GM12891 (cell line): Measurements from ENCODE around the gene EPHA10.
"Not testable (repeated sequence)": the region's sequence is repeated elsewhere in the genome, so short reads cannot be mapped to it uniquely, and the experiment has no call there.

Experiments
- DNase-seq: peaks from one replicate; pipeline ENCODE4 v3.0.0; 2011; ENCODE audit warnings: low spot score; ENCODE audit not compliant: insufficient read length
- FAIRE-seq: peaks from 2 replicates; lab custom pipeline; 2011; peaks lifted over from hg19 to GRCh38; lab: Jason Lieb, UNC
- PAX5 ChIP-seq: IDR thresholded peaks from 2 replicates; pipeline ENCODE4 v1.6.1; 2011; ENCODE audit warnings: low read length, moderate library complexity, mild to moderate bottlenecking; ENCODE audit not compliant: insufficient read depth, severe bottlenecking
- POLR2A ChIP-seq: IDR thresholded peaks from 2 replicates; pipeline ENCODE4 v1.6.1; 2011; ENCODE audit warnings: low read depth, low read length, control low read depth
- POLR2AphosphoS5 ChIP-seq: IDR thresholded peaks from 2 replicates; pipeline ENCODE4 v1.6.1; 2011; ENCODE audit warnings: low read depth, low read length, control low read depth
- POU2F2 ChIP-seq: IDR thresholded peaks from 2 replicates; pipeline ENCODE4 v1.6.1; 2011; ENCODE audit warnings: low read depth, mild to moderate bottlenecking, control low read depth, low read length, moderate library complexity
- SPI1 ChIP-seq: IDR thresholded peaks from 2 replicates; pipeline ENCODE4 v1.6.1; 2011; ENCODE audit warnings: low read depth, low read length, control low read depth
- TAF1 ChIP-seq: IDR thresholded peaks from 2 replicates; pipeline ENCODE4 v1.6.1; 2011; ENCODE audit warnings: low read depth, low read length, control low read depth

Gene EPHA10

GRCh38 chr1:37797750-37798345 lies 32.9 kb upstream of the EPHA10 start:
- TF ChIP-seq TAF1 (no peak), PAX5 (no peak), POLR2A (no peak), SPI1 (no peak), POU2F2 (no peak), POLR2AphosphoS5 (no peak)
- no peak for DNase-seq
- no peak for FAIRE-seq

- peak; percentile 42 for DNase-seq
- TF ChIP-seq POLR2AphosphoS5 (no peak), SPI1 (no peak), POLR2A (no peak), PAX5 (no peak), TAF1 (no peak), POU2F2 (no peak)
- FAIRE-seq: peak; percentile 61
These were observed 30.6 kb upstream of the EPHA10 start for GRCh38 chr1:37795340-37796125.

- no peak for DNase-seq
- TF ChIP-seq TAF1 (no peak), SPI1 (no peak), POU2F2 (no peak), PAX5 (no peak), POLR2AphosphoS5 (no peak), POLR2A (no peak)
- FAIRE-seq: no peak
These were observed 29.7 kb upstream of the EPHA10 start for GRCh38 chr1:37794372-37795339.

- no peak for TF ChIP-seq POU2F2
- no peak for TF ChIP-seq SPI1
- DNase-seq (peak; percentile 72), FAIRE-seq (peak; percentile 94)
These were observed 29.0 kb upstream of the EPHA10 start, which contains the start of gene MANEAL for GRCh38 chr1:37793773-37794371. Gene MANEAL, plus strand, starts transcription at chr1:37793847. Its CDS starts 336 bp downstream, at chr1:37794183.

GRCh38 chr1:37792943-37793686 lies 28.2 kb upstream of the EPHA10 start:
- no peak for FAIRE-seq
- DNase-seq: no peak
- no peak for TF ChIP-seq POLR2A
- no peak for TF ChIP-seq SPI1
- TF ChIP-seq POLR2AphosphoS5: no peak
- no peak for TF ChIP-seq POU2F2
- TF ChIP-seq PAX5: no peak
- no peak for TF ChIP-seq TAF1

- no peak for TF ChIP-seq PAX5
- no peak for TF ChIP-seq POLR2AphosphoS5
- TF ChIP-seq TAF1: no peak
- TF ChIP-seq SPI1: no peak
- no peak for TF ChIP-seq POLR2A
- no peak for TF ChIP-seq POU2F2
- FAIRE-seq: no peak
These were observed 17.6 kb upstream of the EPHA10 start for GRCh38 chr1:37782491-37782890.

GRCh38 chr1:37778654-37779053 lies 13.7 kb upstream of the EPHA10 start:
- DNase-seq (no peak), FAIRE-seq (no peak)
- no peak for TF ChIP-seq PAX5
- TF ChIP-seq POU2F2: no peak
- TF ChIP-seq SPI1: no peak
- no peak for TF ChIP-seq POLR2AphosphoS5
- TF ChIP-seq TAF1: no peak
- no peak for TF ChIP-seq POLR2A

More at GRCh38 chr1:37782491-37782890, 17.6 kb upstream of the EPHA10 start:
- DNase-seq: no peak

- DNase-seq (no peak), FAIRE-seq (peak; percentile 51)
These were observed 12.1 kb upstream of the EPHA10 start for GRCh38 chr1:37776946-37777516.

GRCh38 chr1:37771440-37771839 lies 6.5 kb upstream of the EPHA10 start:
- FAIRE-seq: not testable (repeated sequence)

More at GRCh38 chr1:37776946-37777516, 12.1 kb upstream of the EPHA10 start:
- no peak for TF ChIP-seq SPI1
- no peak for TF ChIP-seq POLR2AphosphoS5
- TF ChIP-seq POLR2A: no peak
- no peak for TF ChIP-seq POU2F2
- TF ChIP-seq TAF1: no peak
- TF ChIP-seq PAX5: no peak

More at GRCh38 chr1:37771440-37771839, 6.5 kb upstream of the EPHA10 start:
- not testable (repeated sequence) for DNase-seq
